ENCODE results near the gene CTU2. TPM values are rescaled to one million over a fixed set of nuclear protein-coding genes. Genes with fewer than 3 reads are reported as not detected.

CTU2 gene
- total and polyA plus RNA-seq, 2 donors (not counting 1 experiment from before 2014, with no cell fraction given), result 7.6 to 11.9 TPM

DNA sequence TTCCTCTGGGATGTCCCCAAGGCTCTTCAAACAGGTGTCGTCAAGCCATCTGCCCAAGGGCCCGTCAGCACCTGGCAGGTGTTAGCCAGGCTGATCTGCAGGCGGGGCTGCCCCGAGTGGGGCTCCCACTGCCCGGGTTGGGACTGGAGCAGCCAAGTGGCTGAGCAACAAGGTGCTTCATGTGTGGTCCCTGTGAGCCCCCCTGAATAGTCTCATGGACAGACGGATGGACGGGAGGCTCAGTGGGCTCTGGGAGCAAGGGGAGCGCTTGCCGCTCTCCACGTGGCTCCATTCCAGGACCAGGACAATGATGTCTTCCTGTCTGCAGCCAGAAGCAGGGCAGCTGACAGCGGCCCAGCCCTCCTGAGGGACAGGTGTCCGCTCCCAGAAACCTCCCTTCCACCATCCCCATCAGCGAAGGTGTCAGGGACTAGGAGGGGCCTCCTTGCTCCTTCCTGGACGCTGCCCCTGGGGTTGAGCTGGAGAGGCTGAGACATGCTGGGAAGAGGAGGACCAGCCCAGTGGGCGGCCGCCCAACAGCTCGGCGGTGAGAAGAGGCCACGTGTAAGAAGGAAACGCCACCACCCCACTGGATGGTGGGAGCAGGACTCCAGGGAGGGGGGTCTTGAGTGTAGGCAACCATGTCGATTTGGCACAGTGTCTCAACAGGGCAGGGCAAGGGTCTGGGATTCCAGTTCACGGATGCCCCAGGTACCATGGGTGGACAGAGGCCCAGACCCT is 29.6 kb upstream of the CTU2 start:
- no peak overlapping the region for H3K4me2 ChIP-seq (ENCODE audit: extremely low read depth, insufficient read depth, low read length)

DNA sequence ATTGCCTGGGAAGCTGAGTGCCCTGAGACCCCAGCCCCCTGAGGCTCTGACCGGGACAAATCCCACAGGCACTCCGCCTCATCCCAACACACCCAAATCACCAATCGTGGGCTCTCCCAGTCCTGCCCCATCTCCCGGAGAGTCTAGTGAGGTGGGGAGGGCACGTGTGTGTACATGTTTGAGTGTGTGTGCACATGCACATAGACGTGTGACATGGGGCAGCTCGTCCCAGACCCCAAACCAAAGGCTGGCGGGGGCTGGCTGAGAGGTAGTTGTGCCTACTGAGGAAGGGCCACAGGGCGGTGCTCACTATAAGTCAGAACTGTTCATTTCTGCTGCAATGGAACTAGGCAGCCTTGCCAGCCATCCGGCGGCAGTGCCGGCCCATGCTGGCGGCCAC is 28.6 kb upstream of the CTU2 start:
- Histone ChIP-seq H3K4me3 (replicated peaks in 1 of 4; ENCODE audit: control extremely low read depth in 1 of 4, insufficient read depth in 1 of 4, low read depth in 3 of 4, low read length in 4 of 4) (no peak overlapping the region), H3K27me3 (ENCODE audit: control insufficient read depth, insufficient read depth, low read length) (peaks cover 4% of the 10 kb centered on the region), H3K27ac (ENCODE audit: insufficient read depth, low read length) (no peak overlapping the region), H3K36me3 (ENCODE audit: control insufficient read depth, insufficient read depth, low read length) (no peaks in the 10 kb centered on the region), H3K9me3 (ENCODE audit: control insufficient read depth, insufficient read depth, low read depth, low read length) (no peaks in the 10 kb centered on the region), H3K9ac (ENCODE audit: insufficient read depth, low read length) (no peak overlapping the region), H3K4me1 (ENCODE audit: control insufficient read depth, extremely low read depth, insufficient read depth, low read length) (no peaks in the 10 kb centered on the region), H3K79me2 (ENCODE audit: control insufficient read depth, insufficient read depth, low read length) (no peaks in the 10 kb centered on the region), H3K4me2 (ENCODE audit: extremely low read depth, insufficient read depth, low read length) (no peak overlapping the region), H2AFZ (ENCODE audit: low read length) (no peak overlapping the region), H4K20me1 (ENCODE audit: control insufficient read depth, extremely low read depth, insufficient read depth, low read length) (no peaks in the 10 kb centered on the region)
- no peak for DNase-seq (ENCODE audit: low read depth in 2 of 2)
- TF ChIP-seq, protein P1, sequence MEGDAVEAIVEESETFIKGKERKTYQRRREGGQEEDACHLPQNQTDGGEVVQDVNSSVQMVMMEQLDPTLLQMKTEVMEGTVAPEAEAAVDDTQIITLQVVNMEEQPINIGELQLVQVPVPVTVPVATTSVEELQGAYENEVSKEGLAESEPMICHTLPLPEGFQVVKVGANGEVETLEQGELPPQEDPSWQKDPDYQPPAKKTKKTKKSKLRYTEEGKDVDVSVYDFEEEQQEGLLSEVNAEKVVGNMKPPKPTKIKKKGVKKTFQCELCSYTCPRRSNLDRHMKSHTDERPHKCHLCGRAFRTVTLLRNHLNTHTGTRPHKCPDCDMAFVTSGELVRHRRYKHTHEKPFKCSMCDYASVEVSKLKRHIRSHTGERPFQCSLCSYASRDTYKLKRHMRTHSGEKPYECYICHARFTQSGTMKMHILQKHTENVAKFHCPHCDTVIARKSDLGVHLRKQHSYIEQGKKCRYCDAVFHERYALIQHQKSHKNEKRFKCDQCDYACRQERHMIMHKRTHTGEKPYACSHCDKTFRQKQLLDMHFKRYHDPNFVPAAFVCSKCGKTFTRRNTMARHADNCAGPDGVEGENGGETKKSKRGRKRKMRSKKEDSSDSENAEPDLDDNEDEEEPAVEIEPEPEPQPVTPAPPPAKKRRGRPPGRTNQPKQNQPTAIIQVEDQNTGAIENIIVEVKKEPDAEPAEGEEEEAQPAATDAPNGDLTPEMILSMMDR (conservative IDR thresholded peaks at IDR 0.05 in 1 of 2, IDR thresholded peaks at IDR 0.05 in 1 of 2; ENCODE audit: low read depth in 1 of 2, low read length in 2 of 2), result no peak
- no peak for TF ChIP-seq EZH2 (IDR thresholded peaks at IDR 0.05; ENCODE audit: low read length, missing control alignments)

More for the DNA sequence above, 29.6 kb upstream of the CTU2 start:
- H2AFZ ChIP-seq (ENCODE audit: low read length), result no peak overlapping the region
- H3K9me3 ChIP-seq (ENCODE audit: control insufficient read depth, insufficient read depth, low read depth, low read length), result no peaks in the 10 kb centered on the region
- H3K4me3 ChIP-seq (replicated peaks in 1 of 4; ENCODE audit: control extremely low read depth in 1 of 4, insufficient read depth in 1 of 4, low read depth in 3 of 4, low read length in 4 of 4), result no peak overlapping the region
- no peaks in the 10 kb centered on the region for H4K20me1 ChIP-seq (ENCODE audit: control insufficient read depth, extremely low read depth, insufficient read depth, low read length)
- peaks cover 4% of the 10 kb centered on the region for H3K27me3 ChIP-seq (ENCODE audit: control insufficient read depth, insufficient read depth, low read length)
- DNase-seq (ENCODE audit: low read depth in 2 of 2), result no peak
- H3K79me2 ChIP-seq (ENCODE audit: control insufficient read depth, insufficient read depth, low read length), result no peaks in the 10 kb centered on the region
- TF ChIP-seq, protein P1 (conservative IDR thresholded peaks at IDR 0.05 in 1 of 2, IDR thresholded peaks at IDR 0.05 in 1 of 2; ENCODE audit: low read depth in 1 of 2, low read length in 2 of 2), result no peak
- TF ChIP-seq EZH2 (IDR thresholded peaks at IDR 0.05; ENCODE audit: low read length, missing control alignments), result no peak
- H3K4me1 ChIP-seq (ENCODE audit: control insufficient read depth, extremely low read depth, insufficient read depth, low read length), result no peaks in the 10 kb centered on the region
- no peak overlapping the region for H3K9ac ChIP-seq (ENCODE audit: insufficient read depth, low read length)
- no peak overlapping the region for H3K27ac ChIP-seq (ENCODE audit: insufficient read depth, low read length)
- H3K36me3 ChIP-seq (ENCODE audit: control insufficient read depth, insufficient read depth, low read length), result peaks cover 2% of the 10 kb centered on the region

GRCh38 chr16:88678224-88678979 is 27.9 kb upstream of the CTU2 start:
- DNase-seq (ENCODE audit: low read depth in 2 of 2), result no peak
- no peak overlapping the region for H3K27ac ChIP-seq (ENCODE audit: insufficient read depth, low read length)
- no peak overlapping the region for H2AFZ ChIP-seq (ENCODE audit: low read length)
- H3K4me2 ChIP-seq (ENCODE audit: extremely low read depth, insufficient read depth, low read length), result no peak overlapping the region
- H3K79me2 ChIP-seq (ENCODE audit: control insufficient read depth, insufficient read depth, low read length), result no peaks in the 10 kb centered on the region
- no peaks in the 10 kb centered on the region for H3K36me3 ChIP-seq (ENCODE audit: control insufficient read depth, insufficient read depth, low read length)
- no peaks in the 10 kb centered on the region for H3K4me1 ChIP-seq (ENCODE audit: control insufficient read depth, extremely low read depth, insufficient read depth, low read length)
- no peak overlapping the region for H3K9ac ChIP-seq (ENCODE audit: insufficient read depth, low read length)
- TF ChIP-seq, protein P1 (conservative IDR thresholded peaks at IDR 0.05 in 1 of 2, IDR thresholded peaks at IDR 0.05 in 1 of 2; ENCODE audit: low read depth in 1 of 2, low read length in 2 of 2), result no peak
- TF ChIP-seq EZH2 (IDR thresholded peaks at IDR 0.05; ENCODE audit: low read length, missing control alignments), result no peak
- peaks cover 4% of the 10 kb centered on the region for H3K27me3 ChIP-seq (ENCODE audit: control insufficient read depth, insufficient read depth, low read length)
- no peaks in the 10 kb centered on the region for H3K9me3 ChIP-seq (ENCODE audit: control insufficient read depth, insufficient read depth, low read depth, low read length)
- no peak overlapping the region for H3K4me3 ChIP-seq (replicated peaks in 1 of 4; ENCODE audit: control extremely low read depth in 1 of 4, insufficient read depth in 1 of 4, low read depth in 3 of 4, low read length in 4 of 4)
- H4K20me1 ChIP-seq (ENCODE audit: control insufficient read depth, extremely low read depth, insufficient read depth, low read length), result no peaks in the 10 kb centered on the region

All from fibroblast of lung (primary cell).